Superior temporal gyrus (tissue), 1 donor: Measurements from ENCODE around the gene EME1.

ENCODE experiments used
- DNase-seq: peaks from one replicate; pipeline ENCODE4 v3.0.0-alpha.2; 2016; ENCODE audit errors: extremely low spot score

Gene EME1

DNA sequence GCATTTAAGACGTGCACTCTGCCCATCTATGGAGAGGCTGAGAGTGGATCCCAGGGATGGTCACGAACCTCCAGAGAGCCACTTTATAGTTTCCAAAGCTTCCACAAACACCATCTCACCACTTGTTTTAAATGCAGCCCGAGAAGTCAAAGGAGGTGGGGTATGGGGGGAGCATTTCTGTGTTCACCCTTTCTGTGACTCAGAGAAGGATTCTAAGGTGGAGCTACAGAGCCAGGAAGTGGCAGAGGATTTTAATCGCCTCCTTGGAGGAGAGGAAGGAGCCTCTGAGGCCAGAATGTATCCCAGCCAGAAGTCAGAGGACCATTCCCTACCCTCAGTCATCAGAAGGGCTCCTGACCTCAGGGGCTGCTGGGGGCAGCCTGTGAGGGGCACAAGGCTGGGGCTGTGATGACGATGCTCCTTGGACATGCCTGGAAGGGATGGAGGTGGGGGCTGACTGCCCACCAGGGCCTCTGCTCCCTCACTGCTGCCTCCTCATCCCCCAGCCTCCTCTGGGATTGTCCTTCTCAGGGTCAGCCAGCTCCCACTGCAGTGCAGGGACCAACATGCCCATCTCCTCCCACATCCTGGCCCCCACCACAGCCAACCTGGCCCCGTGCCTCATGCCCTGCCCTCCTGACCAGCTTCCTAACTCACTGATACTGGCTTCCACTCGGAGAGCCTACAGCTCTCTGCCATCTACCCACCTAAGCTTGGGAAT, 24.3 kb upstream of the EME1 start:
- DNase-seq = no peak

DNA sequence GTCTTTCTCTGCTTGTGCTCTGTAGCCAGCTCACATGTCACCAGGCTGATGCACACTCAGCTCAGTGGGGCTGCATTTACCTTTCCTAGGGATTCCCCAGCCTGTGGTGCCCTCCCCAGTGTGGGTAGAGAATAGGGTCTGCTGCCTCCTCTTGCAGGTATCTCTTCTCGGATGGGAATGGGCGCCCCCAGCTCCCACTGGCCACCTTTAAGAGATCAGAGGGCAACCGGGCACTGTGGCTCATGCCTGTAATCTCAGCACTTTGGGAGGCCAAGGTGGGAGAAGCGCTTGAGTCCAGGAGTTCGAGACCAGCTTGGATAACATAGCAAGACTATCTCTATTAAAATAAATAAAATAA, 23.8 kb upstream of the EME1 start:
- no peak for DNase-seq

DNA sequence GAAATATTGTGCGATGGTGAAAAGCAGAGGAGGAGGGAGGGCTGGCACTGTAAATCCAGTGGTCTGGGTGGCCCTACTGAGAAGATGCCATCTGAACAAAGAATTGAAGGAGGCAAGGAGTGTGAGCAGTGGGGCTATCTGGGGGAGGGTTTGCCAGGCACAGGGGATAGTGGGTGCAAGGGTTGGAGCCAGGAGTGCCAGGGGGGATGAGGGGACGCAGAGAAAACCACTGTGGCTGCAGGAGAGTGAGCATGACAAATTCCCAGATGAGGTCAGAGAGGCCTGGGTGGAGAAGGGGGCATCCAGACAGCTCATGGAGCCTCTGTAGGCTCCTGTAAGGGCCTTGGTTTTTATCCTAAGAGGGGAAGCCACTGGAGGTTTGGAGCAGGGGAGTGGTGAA, 22.3 kb upstream of the EME1 start:
- DNase-seq = no peak

DNA sequence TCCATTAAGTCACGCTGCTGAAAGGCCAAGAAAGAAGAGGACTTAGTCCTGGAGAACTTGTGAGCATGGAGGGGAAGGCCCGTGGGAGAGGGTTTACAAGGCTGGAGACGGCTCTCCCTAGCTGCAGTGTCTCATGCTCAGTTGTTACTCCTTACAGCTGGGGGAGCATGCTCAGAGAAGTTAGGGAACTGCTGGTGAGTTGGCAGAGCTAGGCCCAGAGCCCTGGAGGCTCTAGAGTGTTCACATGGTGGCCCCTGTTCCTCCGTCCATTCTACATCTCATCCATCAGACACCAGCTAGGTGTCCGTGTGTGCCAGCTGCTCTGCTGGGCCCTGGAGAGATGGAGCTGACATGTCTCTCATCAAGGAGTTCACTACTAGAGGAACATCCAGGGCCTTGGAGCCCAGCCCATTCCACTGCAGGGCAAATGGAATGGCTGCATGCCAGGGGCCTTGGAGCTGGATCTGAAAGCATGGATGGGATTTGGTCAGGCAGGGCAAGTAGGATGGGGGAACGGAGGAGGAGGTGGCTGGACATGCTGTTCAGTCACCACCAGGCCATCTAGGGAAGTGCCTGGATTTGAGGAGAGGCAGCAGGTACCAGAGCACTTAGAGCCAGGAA, 20.8 kb upstream of the EME1 start:
- no peak for DNase-seq

DNA sequence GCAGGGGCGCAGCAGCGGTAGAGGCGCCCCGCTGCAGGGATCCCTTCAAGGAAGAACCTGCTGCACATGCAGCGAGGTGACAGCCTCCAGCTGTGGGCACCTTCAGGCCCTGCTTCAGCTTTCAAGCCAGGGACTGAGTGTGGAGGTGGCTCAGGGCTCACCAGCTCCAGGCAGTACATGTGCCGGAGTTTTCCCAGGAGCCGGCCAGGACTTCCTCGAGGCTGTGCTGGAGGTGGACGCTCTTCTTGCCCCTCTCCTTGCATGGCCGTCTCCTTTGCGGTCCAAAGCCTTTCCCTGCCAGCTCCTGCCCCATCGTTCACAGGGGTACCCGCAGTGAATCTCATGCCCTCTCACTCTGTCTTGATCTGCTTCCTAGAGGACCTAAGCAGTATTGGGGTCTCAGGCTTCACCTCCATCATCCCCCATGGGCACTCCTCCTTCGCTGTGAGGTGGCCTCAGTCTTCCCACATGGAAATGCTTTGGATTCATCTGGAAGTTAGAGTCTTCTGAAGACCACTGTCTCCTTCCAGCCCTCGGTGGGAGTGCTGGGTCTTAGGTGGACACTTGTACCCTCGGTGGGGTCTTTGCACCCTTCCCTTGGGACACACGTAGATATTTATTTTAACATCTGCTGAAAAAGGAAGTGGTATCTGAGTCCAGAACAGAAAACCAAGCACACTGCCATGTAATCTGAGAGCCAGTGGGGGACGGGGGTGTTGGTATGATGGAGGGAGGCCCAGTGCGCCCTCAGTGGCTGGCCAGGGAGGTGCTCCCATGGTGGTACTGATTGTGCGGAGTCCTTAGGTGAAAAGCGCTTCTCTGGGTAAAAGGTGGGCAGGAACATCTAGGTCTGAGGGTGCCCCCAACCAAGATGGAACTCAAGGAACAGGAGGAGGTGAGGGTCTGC, 20.1 kb upstream of the EME1 start:
- DNase-seq = no peak

DNA sequence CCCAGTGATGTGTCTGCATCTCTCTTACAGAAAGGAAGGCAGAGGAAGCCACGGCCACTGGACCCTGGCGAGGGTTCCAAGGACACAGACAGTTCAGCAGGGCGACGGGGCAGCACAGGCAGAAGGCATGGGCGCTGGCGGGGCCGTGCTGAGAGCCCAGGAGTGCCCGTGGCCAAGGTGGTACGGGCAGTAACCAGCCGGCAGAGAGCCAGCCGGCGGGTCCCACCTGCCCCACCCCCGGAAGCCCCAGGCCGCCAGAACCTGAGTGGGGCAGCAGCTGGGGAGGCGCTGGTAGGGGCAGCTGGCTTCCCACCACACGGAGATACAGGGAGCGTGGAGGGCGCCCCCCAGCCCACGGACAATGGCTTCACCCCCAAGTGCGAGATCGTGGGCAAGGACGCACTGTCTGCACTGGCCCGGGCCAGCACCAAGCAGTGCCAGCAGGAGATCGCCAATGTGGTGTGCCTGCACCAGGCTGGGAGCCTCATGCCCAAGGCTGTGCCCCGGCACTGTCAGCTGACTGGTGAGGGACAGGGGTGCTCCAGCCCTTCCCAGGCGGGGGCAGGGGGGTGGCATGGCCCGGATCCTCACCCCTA, 19.3 kb upstream of the EME1 start:
- no peak for DNase-seq

DNA sequence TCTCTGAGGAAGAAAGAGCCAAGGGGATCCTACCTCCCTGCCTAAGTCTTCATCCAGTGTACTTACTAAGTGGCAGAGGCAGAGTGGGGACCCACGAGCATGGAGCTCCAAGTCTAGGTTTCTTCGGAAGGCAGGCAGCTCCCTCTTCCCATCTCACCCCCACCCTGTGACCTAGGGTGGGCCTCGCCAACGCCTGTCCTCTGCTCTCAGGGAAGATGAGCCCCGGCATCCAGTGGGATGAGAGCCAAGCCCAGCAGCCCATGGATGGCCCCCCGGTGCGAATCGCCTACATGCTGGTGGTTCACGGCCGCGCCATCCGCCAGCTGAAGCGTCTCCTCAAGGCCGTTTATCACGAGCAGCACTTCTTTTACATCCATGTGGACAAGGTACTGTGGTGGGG, 18.8 kb upstream of the EME1 start:
- no peak for DNase-seq

DNA sequence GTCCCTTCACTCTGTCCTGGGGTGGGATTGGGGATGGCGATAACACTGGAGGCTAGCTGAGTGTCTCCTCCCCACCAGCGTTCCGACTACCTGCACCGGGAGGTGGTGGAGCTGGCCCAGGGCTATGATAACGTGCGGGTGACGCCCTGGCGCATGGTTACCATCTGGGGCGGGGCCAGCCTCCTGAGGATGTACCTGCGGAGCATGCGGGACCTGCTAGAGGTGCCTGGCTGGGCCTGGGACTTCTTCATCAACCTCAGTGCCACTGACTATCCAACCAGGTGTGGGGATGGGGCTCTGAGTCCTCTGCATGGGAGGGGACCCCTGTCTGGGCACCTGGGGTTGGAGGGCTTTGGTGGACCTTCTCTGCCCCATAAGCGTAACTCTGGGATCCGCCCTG, 18.3 kb upstream of the EME1 start:
- DNase-seq = no peak

DNA sequence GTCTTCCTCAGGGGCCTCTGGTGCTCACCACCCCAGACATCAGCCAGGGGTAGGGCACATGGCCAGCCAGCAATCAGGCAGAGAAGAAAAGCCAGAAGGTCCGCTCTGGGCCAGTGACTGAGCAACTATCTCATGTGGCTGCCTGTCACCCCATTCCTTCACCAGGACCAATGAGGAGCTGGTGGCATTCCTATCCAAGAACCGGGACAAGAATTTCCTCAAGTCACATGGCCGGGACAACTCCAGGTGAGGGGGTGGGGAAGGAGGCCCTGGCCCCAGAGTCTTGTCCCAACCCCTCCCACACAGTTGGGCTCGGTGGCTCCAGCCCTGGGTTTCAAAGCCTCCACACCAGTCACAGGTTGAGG, 17.7 kb upstream of the EME1 start:
- DNase-seq = no peak

DNA sequence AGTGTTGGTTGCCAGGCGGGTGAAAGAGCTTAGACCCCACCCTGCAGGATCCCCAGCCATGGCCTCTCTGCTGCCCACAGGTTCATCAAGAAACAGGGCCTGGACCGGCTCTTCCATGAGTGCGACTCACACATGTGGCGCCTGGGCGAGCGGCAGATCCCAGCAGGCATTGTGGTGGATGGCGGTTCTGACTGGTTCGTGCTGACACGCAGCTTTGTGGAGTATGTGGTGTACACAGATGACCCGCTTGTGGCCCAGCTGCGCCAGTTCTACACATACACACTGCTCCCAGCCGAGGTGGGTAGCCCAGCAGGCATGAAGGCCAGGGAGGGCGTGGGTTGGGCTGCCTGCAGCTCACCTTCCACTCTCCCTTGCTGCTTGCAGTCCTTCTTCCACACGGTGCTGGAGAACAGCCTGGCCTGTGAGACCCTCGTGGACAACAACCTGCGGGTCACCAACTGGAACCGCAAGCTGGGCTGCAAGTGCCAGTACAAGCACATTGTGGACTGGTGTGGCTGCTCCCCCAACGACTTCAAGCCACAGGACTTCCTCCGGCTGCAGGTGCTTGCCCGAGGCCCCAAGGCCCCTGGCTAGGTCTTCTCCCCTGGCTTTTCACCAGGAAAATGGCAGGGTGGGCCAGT, 17.2 kb upstream of the EME1 start:
- DNase-seq = no peak

DNA sequence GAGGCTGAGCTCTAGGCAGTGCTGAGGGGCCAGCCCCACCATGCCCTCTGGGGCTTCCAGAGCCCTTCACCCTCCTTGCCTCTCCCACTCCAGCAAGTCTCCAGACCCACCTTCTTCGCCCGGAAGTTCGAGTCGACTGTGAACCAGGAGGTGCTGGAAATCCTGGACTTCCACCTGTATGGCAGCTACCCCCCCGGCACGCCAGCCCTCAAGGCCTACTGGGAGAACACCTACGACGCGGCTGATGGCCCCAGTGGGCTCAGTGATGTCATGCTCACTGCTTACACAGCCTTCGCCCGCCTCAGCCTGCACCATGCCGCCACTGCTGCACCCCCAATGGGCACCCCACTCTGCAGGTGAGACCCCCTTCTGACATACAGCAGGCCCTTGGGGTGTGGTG, 16.6 kb upstream of the EME1 start:
- DNase-seq = no peak

DNA sequence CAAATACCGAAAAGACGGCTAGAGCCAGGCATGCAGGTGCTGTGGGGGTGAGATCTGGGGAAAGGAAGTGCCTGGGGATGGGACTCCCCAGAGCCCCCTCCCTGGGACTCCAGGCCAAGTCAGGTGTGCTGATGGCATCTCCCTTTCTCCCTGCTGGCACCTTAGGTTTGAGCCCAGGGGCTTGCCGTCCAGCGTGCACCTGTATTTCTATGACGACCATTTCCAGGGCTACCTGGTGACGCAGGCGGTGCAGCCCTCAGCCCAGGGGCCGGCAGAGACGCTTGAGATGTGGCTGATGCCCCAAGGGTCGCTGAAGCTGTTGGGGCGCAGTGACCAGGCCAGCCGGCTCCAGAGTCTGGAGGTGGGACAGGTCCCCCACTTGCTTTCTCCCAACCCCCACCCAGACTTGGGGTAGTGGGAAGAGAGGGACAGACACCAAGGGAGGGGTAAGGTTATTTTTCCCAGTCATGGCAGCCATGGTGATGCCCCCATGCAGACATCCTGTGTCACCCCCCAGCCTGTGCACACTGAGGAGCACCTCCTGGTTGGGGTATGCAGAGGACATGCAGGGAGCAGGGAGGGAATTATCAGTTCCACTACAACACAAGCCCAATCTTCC, 16.0 kb upstream of the EME1 start:
- no peak for DNase-seq

DNA sequence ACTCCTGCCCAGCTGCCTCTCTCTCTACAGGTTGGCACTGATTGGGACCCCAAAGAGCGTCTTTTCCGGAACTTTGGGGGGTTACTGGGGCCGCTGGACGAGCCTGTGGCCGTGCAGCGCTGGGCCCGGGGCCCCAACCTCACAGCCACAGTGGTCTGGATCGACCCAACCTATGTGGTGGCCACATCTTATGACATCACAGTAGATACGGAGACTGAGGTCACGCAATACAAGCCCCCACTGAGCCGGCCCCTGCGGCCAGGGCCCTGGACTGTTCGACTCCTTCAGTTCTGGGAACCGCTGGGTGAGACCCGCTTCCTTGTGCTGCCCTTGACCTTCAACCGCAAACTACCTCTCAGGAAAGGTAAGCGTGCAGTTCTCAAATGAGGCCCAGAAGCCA, 14.9 kb upstream of the EME1 start:
- DNase-seq = no peak

DNA sequence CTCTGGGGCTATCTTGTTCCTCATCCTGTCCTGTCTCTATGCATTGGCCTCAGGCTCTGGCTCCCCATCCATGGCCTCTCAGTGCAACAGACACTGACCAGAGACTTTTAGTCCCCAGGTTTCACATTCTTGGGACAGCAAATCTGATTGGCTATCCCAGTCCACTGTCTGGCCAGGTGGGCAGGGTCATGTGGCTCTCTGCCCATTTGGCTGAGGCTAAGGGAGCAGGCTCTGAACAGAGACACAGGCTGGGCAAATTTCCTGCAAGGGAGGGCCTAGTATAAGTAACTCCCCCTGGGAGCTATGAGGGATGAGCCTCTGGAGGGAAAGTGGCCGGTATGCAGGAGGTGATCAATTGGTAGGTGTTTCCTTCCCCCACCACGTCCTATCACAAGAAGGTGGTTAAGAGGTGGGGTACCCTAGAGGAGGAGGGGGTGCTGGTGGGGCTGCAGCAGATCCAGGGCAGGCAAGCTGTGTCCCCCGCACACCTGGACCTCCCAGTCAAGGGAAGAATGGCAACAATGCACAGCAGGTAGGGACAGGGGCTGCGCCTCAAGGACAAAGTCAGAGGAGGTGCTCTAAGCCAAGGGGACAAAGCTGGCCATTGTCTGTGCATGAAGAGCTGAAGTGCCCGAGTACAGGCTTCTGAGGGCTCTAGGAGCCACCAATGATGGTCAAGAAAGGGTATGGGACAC, 13.9 kb upstream of the EME1 start:
- no peak for DNase-seq

DNA sequence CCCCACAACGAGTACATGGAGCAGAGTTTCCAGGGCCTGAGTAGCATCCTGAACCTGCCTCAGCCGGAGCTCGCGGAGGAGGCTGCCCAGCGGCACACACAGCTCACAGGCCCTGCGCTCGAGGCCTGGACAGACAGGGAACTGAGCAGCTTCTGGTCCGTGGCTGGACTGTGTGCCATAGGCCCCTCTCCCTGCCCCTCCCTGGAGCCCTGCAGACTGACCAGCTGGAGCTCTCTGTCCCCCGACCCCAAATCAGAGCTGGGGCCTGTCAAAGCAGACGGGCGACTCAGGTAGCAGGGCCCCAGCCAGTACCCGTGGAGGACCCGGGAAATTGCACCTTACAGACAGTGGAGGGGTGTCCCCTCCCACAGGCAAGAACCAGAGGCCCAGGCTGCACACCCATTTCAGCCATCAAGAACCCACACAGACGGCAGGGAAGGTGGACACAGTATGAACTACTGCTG, 13.0 kb upstream of the EME1 start:
- DNase-seq = no peak

DNA sequence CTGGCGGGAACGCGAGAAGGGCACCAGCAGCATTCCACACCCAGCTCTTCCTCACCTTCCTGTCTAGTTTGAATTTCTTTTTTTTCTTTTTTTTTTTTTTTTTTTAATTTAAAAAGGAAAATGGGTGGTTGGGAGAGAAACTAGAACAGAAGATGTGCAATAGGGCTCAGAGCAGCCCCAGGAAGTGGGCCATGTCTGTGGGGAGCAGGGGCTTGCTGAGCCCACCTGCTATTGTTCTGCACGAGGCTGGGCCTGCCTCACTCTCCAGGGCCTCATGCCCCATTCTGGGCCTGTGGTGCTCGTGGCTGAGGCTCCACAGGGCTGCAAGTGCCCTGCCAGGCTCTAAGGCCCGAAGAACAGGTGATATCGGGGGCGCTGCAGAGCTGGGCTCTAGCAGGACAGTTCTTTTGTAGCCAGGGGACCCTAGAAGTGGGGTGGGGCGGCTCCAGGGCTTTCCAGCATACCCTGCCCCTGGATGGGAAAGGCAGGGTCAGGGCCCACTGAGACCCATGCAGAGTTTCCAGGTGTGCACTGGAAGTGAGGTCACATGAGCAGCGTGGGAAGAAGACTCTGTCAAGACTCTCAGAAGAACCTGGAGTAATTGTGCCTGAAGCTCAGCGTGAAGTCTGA, 12.4 kb upstream of the EME1 start:
- DNase-seq = no peak

DNA sequence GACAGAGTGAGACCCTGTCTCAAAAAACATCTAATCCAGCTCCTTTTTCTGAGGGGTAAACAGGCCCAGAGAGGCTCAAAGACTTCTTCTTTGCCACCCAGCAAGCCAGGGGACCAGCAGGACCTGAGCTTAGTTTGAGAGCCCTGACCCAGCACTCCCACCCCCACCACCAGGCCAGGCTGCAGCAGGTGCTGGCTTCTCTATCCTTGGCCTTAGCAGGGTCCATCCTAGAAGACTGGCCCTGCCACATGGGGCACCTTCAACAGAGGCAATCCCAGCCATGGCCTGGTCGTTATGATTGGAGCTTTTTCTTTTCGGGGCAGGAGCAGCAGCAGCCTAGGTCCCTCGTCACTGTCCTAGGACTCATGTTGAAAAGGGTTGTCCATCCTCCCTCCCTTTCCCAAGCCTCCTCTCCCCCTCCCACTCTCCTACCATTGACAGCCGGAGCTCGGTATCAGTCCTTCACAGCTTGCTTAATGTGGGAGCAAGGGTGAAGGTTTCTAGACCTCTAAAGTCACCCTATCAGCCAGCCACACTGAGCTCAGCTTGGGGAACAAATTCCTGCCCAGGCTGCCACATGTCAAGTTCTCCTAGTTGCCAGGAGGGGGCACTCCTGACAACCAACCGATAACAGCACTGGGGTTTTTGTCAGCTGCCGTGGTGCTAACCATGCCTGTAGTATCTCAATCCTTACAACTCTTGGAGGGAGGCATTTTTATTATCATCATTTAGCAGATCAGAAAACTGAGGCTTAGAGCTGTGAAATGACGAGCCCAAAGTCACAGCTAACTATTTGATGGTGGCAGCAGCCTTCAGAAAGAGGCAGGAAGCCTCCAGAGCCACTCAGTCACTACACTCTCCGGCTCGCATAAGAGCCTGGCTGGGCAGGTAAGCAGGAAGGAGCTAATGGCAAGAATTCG, 11.2 kb upstream of the EME1 start:
- DNase-seq = peak; percentile 83

DNA sequence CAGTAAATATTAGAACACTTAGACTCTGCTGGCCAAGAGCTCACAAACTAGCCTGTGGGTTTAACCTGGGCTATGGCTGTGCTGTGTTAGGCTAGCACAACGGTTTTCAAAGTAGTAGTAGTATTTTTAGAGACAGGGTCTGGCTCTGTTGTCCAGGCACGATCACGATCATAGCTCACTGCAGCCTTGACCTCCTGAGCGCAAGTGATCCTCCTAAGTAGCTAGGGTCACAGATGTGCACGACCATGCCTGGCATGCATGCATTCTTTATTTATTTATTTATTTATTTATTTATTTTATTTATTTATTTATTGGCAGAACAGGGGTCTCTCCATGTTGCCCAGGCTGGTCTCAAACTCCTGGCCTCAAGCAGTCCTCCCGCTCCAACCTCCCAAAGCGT, 10.4 kb upstream of the EME1 start:
- DNase-seq = no peak
